Astrocyte (in vitro differentiated cells and primary cell): ENCODE measurements around the gene EDRF1. TPM values are rescaled to one million over a fixed set of nuclear protein-coding genes. Genes with fewer than 3 reads are reported as not detected.

ENCODE experiments used
- DNase-seq: peaks from one replicate; pipeline ENCODE4 v3.0.0-alpha.2; 2010; ENCODE audit warnings: low read depth
- FAIRE-seq: peaks from 2 replicates; lab custom pipeline; 2011; peaks lifted over from hg19 to GRCh38; lab: Jason Lieb, UNC
- H2AFZ ChIP-seq: 2 replicates; pipeline ENCODE4 v1.6.0; 2012; ENCODE audit warnings: low read depth, low read length, inconsistent platforms
- H3K27ac ChIP-seq: 2 replicates; pipeline ENCODE4 v1.5.1; 2011; ENCODE audit warnings: low read depth, low read length, inconsistent platforms
- H3K27me3 ChIP-seq: 2 replicates; pipeline ENCODE4 v1.6.0; 2011; ENCODE audit warnings: low read length, inconsistent platforms; ENCODE audit not compliant: insufficient read depth
- H3K36me3 ChIP-seq: 2 replicates; pipeline ENCODE4 v1.5.1; 2011; ENCODE audit warnings: low read length, inconsistent platforms; ENCODE audit not compliant: insufficient read depth
- H3K4me1 ChIP-seq: 2 replicates; pipeline ENCODE4 v1.5.1; 2011; ENCODE audit warnings: low read length, inconsistent platforms; ENCODE audit not compliant: insufficient read depth
- H3K4me2 ChIP-seq: 2 replicates; pipeline ENCODE4 v1.6.0; 2012; ENCODE audit warnings: low read length, inconsistent platforms
- H3K4me3 ChIP-seq: 2 replicates; pipeline ENCODE4 v1.5.1; 2011; ENCODE audit warnings: low read depth, mild to moderate bottlenecking, low read length, inconsistent platforms; ENCODE audit not compliant: insufficient read depth
- H3K79me2 ChIP-seq: 2 replicates; pipeline ENCODE4 v1.6.0; 2012; ENCODE audit warnings: mild to moderate bottlenecking, low read length, inconsistent platforms; ENCODE audit not compliant: insufficient read depth
- H3K9ac ChIP-seq: 2 replicates; pipeline ENCODE4 v1.6.0; 2012; ENCODE audit warnings: mild to moderate bottlenecking, low read length, inconsistent platforms
- H3K9me3 ChIP-seq: 2 replicates; pipeline ENCODE4 v1.5.1; 2012; ENCODE audit warnings: low read depth, mild to moderate bottlenecking, low read length, inconsistent platforms; ENCODE audit not compliant: insufficient read depth
- H4K20me1 ChIP-seq: 2 replicates; pipeline ENCODE4 v1.6.0; 2012; ENCODE audit warnings: low read length, inconsistent platforms; ENCODE audit not compliant: insufficient read depth
- H3K27ac Mint-ChIP-seq: one replicate; pipeline ENCODE4 v1.8.0; 2021; ENCODE audit warnings: mild to moderate bottlenecking, mixed read lengths; ENCODE audit not compliant: unreplicated experiment
- H3K27me3 Mint-ChIP-seq: one replicate; pipeline ENCODE4 v1.8.0; 2021; ENCODE audit warnings: low read depth, mixed read lengths; ENCODE audit not compliant: unreplicated experiment
- H3K36me3 Mint-ChIP-seq: one replicate; pipeline ENCODE4 v1.8.0; 2021; ENCODE audit warnings: low read depth, mixed read lengths; ENCODE audit not compliant: unreplicated experiment
- H3K4me1 Mint-ChIP-seq: one replicate; pipeline ENCODE4 v1.8.0; 2021; ENCODE audit warnings: low read depth, mixed read lengths; ENCODE audit not compliant: unreplicated experiment
- H3K4me3 Mint-ChIP-seq: one replicate; pipeline ENCODE4 v1.8.0; 2021; ENCODE audit warnings: mild to moderate bottlenecking, moderate library complexity, mixed read lengths; ENCODE audit not compliant: unreplicated experiment
- H3K9me3 Mint-ChIP-seq: one replicate; pipeline ENCODE4 v1.8.0; 2021; ENCODE audit warnings: mild to moderate bottlenecking, mixed read lengths; ENCODE audit not compliant: unreplicated experiment
- CTCF ChIP-seq: IDR thresholded peaks from 2 replicates; pipeline ENCODE4 v1.5.1; 2011; ENCODE audit warnings: low read depth, mild to moderate bottlenecking, inconsistent platforms, low read length, moderate library complexity; ENCODE audit not compliant: insufficient read depth
- EZH2 ChIP-seq: IDR thresholded peaks from 2 replicates; pipeline ENCODE4 v1.6.1; 2012; ENCODE audit warnings: mild to moderate bottlenecking, low read length, inconsistent platforms; ENCODE audit not compliant: insufficient read depth
- total RNA-seq: library from RNA; stranded (reverse); gene quantifications from 2 replicates; pipeline ENCODE4 v1.2.1, GENCODE V29; 2021

EDRF1 gene
- total RNA-seq, 1 donor from 2014 or later = 25.7 TPM

- TF ChIP-seq CTCF (no peak), EZH2 (no peak)
- Histone ChIP-seq H3K27ac (peak overlapping the region; percentile 30), H3K9me3 (no peaks in the 10 kb centered on the region), H3K9ac (no peak overlapping the region), H3K4me1 (peaks cover 9% of the 10 kb centered on the region), H2AFZ (no peak overlapping the region), H3K36me3 (no peaks in the 10 kb centered on the region), H3K4me3 (no peak overlapping the region), H4K20me1 (no peaks in the 10 kb centered on the region), H3K4me2 (peak overlapping the region; percentile 59), H3K27me3 (no peaks in the 10 kb centered on the region), H3K79me2 (no peaks in the 10 kb centered on the region)
- peaks cover 2% of the 10 kb centered on the region for H3K27me3 Mint-ChIP-seq
- FAIRE-seq (no peak), DNase-seq (peak; percentile 96)
- no peaks in the 10 kb centered on the region for H3K36me3 Mint-ChIP-seq
- H3K9me3 Mint-ChIP-seq = no peaks in the 10 kb centered on the region
- H3K4me3 Mint-ChIP-seq = no peak overlapping the region
- H3K4me1 Mint-ChIP-seq = no peaks in the 10 kb centered on the region
- no peak overlapping the region for H3K27ac Mint-ChIP-seq
Observed at GRCh38 chr10:125691160-125691981, 28.1 kb upstream of the EDRF1 start.

- peak overlapping the region; percentile 30 for H3K27ac ChIP-seq
- no peaks in the 10 kb centered on the region for H3K36me3 ChIP-seq
- Mint-ChIP-seq H3K4me1 (no peaks in the 10 kb centered on the region), H3K36me3 (no peaks in the 10 kb centered on the region), H3K27ac (no peak overlapping the region), H3K4me3 (no peak overlapping the region), H3K27me3 (no peaks in the 10 kb centered on the region), H3K9me3 (no peaks in the 10 kb centered on the region)
- H3K9me3 ChIP-seq = no peaks in the 10 kb centered on the region
- H3K9ac ChIP-seq = no peak overlapping the region
- FAIRE-seq (no peak), DNase-seq (peak; percentile 56)
- H3K27me3 ChIP-seq = no peaks in the 10 kb centered on the region
- H3K4me2 ChIP-seq = peak overlapping the region; percentile 7
- H4K20me1 ChIP-seq = no peaks in the 10 kb centered on the region
- no peak overlapping the region for H2AFZ ChIP-seq
- TF ChIP-seq EZH2 (no peak), CTCF (no peak)
- no peak overlapping the region for H3K4me3 ChIP-seq
- peaks cover 9% of the 10 kb centered on the region for H3K4me1 ChIP-seq
- H3K79me2 ChIP-seq = no peaks in the 10 kb centered on the region
Observed at GRCh38 chr10:125692196-125692595, 27.3 kb upstream of the EDRF1 start.
